H1 (cell line): ENCODE results near the gene ACMSD.

ENCODE experiments used
- HDAC2 ChIP-seq, 2 experiments: fragments of 300-600 bp in 1 of 2; sonication (generic) in 1 of 2; IDR thresholded peaks; 2 replicates each; pipeline ENCODE4 v1.6.1; 2011 to 2012; ENCODE audit warnings: low read depth in 2 of 2, low read length in 2 of 2, mild to moderate bottlenecking in 2 of 2, moderate library complexity in 2 of 2, borderline replicate concordance in 1 of 2, inconsistent platforms in 1 of 2
- MAX ChIP-seq: IDR thresholded peaks from 2 replicates; pipeline ENCODE4 v1.6.1; 2012; ENCODE audit warnings: inconsistent platforms
- RAD21 ChIP-seq, 2 experiments: IDR thresholded peaks in 1 of 2; conservative IDR thresholded peaks in 1 of 2; 2 replicates each; pipeline ENCODE4 v1.6.1; 2011; ENCODE audit warnings: low read depth in 2 of 2, low read length in 2 of 2, improper control_type of control experiment in 1 of 2, inconsistent platforms in 1 of 2, mild to moderate bottlenecking in 1 of 2, moderate library complexity in 1 of 2
- RFX5 ChIP-seq: IDR thresholded peaks from 2 replicates; pipeline ENCODE4 v1.6.1; 2011; ENCODE audit warnings: low read depth, low read length, improper control_type of control experiment, borderline replicate concordance
- TCF12 ChIP-seq: IDR thresholded peaks from 2 replicates; pipeline ENCODE4 v1.6.1; 2011; ENCODE audit warnings: low read depth, mild to moderate bottlenecking, low read length
- TEAD4 ChIP-seq: IDR thresholded peaks from 2 replicates; pipeline ENCODE4 v1.6.1; 2012; ENCODE audit warnings: low read depth, low read length, inconsistent platforms, mixed read lengths
- TF ChIP-seq, protein P1 (sequence below), 3 experiments: IDR thresholded peaks; 1 replicate in 2 of 3; 2 replicates in 1 of 3; pipeline versions ENCODE4 v1.5.1 to v1.6.1; 2011; ENCODE audit warnings: low read length in 3 of 3, mild to moderate bottlenecking in 3 of 3, inconsistent platforms in 2 of 3, low read depth in 1 of 3, moderate library complexity in 1 of 3; ENCODE audit not compliant: insufficient read depth in 1 of 3; ENCODE audit errors: control extremely low read depth in 1 of 3
- TF ChIP-seq, protein P2 (sequence below): IDR thresholded peaks from 2 replicates; pipeline ENCODE4 v1.6.1; 2011; ENCODE audit warnings: low read length, improper control_type of control experiment

DNA sequence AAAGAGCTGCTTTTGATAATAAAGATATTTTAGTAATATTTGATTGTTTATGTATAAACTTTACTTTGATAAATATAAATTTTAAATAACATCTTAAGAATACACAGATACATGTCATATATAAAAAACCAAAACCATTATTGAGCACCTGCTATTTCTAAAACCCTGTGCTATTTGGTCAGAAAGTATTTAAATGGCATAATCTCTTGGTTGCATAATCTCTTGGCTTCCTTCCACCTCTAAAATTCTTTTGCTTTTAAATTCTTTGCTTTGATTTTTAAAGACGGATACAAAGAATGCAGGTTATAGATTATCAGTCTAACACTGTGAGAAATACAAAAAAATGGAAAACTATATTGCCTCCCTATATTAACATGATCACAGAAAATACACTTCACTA is 36.9 kb downstream of the ACMSD start:
- TF ChIP-seq, protein P1, sequence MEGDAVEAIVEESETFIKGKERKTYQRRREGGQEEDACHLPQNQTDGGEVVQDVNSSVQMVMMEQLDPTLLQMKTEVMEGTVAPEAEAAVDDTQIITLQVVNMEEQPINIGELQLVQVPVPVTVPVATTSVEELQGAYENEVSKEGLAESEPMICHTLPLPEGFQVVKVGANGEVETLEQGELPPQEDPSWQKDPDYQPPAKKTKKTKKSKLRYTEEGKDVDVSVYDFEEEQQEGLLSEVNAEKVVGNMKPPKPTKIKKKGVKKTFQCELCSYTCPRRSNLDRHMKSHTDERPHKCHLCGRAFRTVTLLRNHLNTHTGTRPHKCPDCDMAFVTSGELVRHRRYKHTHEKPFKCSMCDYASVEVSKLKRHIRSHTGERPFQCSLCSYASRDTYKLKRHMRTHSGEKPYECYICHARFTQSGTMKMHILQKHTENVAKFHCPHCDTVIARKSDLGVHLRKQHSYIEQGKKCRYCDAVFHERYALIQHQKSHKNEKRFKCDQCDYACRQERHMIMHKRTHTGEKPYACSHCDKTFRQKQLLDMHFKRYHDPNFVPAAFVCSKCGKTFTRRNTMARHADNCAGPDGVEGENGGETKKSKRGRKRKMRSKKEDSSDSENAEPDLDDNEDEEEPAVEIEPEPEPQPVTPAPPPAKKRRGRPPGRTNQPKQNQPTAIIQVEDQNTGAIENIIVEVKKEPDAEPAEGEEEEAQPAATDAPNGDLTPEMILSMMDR (IDR thresholded peaks at IDR 0.05; ENCODE audit: control extremely low read depth in 1 of 3, insufficient read depth in 1 of 3, low read depth in 1 of 3, low read length in 3 of 3) = no peak
- TF ChIP-seq HDAC2 (IDR thresholded peaks at IDR 0.05; ENCODE audit: borderline replicate concordance in 1 of 2, low read depth in 2 of 2, low read length in 2 of 2) (no peak), RAD21 (IDR thresholded peaks at IDR 0.05 in 1 of 2, conservative IDR thresholded peaks at IDR 0.05 in 1 of 2; ENCODE audit: low read depth in 2 of 2, low read length in 2 of 2) (no peak), TCF12 (no peak), TEAD4 (no peak), MAX (no peak), RFX5 (no peak)
- TF ChIP-seq, protein P2, sequence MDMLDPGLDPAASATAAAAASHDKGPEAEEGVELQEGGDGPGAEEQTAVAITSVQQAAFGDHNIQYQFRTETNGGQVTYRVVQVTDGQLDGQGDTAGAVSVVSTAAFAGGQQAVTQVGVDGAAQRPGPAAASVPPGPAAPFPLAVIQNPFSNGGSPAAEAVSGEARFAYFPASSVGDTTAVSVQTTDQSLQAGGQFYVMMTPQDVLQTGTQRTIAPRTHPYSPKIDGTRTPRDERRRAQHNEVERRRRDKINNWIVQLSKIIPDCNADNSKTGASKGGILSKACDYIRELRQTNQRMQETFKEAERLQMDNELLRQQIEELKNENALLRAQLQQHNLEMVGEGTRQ = no peak
